Mesothelial cell of epicardium (in vitro differentiated cells): ENCODE data around the gene DOCK6. TPM values are rescaled to one million over a fixed set of nuclear protein-coding genes. Genes with fewer than 3 reads are reported as not detected.

Experiments used
- DNase-seq, 2 experiments: peaks; one replicate each; pipeline ENCODE4 v3.0.0; 2021; ENCODE audit warnings: low spot score in 2 of 2; ENCODE audit not compliant: unreplicated experiment in 2 of 2
- H3K27ac Mint-ChIP-seq: 2 replicates; pipeline ENCODE4 v1.8.0; 2021; ENCODE audit warnings: mixed read lengths
- H3K27me3 Mint-ChIP-seq: 2 replicates; pipeline ENCODE4 v1.8.0; 2021; ENCODE audit warnings: low read depth, mixed read lengths
- H3K36me3 Mint-ChIP-seq: 2 replicates; pipeline ENCODE4 v1.8.0; 2021; ENCODE audit warnings: mixed read lengths
- H3K4me1 Mint-ChIP-seq: 2 replicates; pipeline ENCODE4 v1.8.0; 2021; ENCODE audit warnings: mixed read lengths
- H3K4me3 Mint-ChIP-seq: 2 replicates; pipeline ENCODE4 v1.8.0; 2021; ENCODE audit warnings: mild to moderate bottlenecking, moderate library complexity, mixed read lengths
- H3K9me3 Mint-ChIP-seq: 2 replicates; pipeline ENCODE4 v1.8.0; 2021; ENCODE audit warnings: mixed read lengths
- total RNA-seq: library from RNA; stranded (reverse); gene quantifications from 3 replicates; pipeline ENCODE4 v1.2.1, GENCODE V29; 2021
- TF ChIP-seq, protein P1 (sequence below): fragments of 200-600 bp; sonication (generic); IDR thresholded peaks from one replicate; pipeline ENCODE4 v1.5.0; 2021; ENCODE audit warnings: antibody characterized with exemption; ENCODE audit not compliant: unreplicated experiment

DOCK6 gene
- total RNA-seq, 1 donor from 2014 or later = 66.4 TPM

DNA sequence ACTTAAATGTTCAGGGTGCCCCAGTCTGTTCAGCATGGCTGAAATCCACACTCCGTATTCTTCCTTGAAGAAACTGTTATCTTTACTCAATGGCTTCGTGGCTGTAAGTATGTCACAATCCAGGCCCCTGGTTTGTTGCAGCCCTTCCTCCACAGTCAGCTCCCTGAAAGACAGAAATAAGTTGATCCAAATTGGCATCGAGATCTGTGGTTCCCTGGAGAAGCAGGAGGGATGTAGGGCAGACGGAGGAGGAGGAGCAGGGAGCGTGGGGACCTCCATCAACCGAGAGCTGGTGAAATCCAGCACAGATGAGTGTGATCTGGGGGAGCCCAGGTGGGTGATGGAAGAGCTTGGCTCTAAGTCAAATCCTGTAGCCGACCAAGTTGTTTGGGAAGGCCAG lies 33.9 kb upstream of the DOCK6 start:
- no peak for DNase-seq
- H3K27ac Mint-ChIP-seq = peak overlapping the region; percentile 13
- H3K9me3 Mint-ChIP-seq = peaks cover 4% of the 10 kb centered on the region
- peaks cover 10% of the 10 kb centered on the region for H3K27me3 Mint-ChIP-seq
- TF ChIP-seq, protein P1, sequence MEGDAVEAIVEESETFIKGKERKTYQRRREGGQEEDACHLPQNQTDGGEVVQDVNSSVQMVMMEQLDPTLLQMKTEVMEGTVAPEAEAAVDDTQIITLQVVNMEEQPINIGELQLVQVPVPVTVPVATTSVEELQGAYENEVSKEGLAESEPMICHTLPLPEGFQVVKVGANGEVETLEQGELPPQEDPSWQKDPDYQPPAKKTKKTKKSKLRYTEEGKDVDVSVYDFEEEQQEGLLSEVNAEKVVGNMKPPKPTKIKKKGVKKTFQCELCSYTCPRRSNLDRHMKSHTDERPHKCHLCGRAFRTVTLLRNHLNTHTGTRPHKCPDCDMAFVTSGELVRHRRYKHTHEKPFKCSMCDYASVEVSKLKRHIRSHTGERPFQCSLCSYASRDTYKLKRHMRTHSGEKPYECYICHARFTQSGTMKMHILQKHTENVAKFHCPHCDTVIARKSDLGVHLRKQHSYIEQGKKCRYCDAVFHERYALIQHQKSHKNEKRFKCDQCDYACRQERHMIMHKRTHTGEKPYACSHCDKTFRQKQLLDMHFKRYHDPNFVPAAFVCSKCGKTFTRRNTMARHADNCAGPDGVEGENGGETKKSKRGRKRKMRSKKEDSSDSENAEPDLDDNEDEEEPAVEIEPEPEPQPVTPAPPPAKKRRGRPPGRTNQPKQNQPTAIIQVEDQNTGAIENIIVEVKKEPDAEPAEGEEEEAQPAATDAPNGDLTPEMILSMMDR = no peak
- no peak overlapping the region for H3K4me3 Mint-ChIP-seq
- H3K36me3 Mint-ChIP-seq = no peaks in the 10 kb centered on the region
- peaks cover 9% of the 10 kb centered on the region for H3K4me1 Mint-ChIP-seq

DNA sequence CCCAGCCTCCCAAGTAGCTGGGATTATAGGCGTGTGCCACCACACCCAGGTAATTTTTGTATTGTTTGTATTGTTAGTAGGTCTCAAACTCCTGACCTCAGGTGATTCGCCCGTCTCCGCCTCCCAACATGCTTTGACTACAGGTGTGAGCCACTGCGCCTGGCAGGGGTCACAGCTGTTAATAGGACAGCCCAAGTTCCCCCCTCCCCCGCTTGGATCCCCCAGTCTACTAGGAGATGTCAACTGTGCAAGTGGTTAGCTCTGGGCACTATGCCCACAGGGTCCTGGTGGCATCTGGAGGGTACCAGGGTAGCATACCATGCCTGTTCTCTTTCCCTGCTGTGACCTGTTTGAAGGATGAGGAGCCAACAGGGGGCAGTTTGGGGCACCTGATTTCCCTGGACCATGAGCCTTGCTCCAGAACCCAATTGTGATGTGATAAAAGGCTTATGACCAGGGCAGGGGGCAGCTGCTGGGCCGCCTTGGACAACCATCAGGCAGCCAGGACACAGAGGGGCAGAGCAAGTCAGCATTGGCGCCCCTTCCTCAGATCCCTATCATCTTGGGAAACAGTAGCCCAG lies 33.4 kb upstream of the DOCK6 start, which contains the start of gene TSPAN16:
Gene TSPAN16 (plus strand): TSS at position 496 of the 581 bp plus-strand sequence. CDS start 138 bp downstream, outside the sequence.
- H3K9me3 Mint-ChIP-seq = peaks cover 4% of the 10 kb centered on the region
- TF ChIP-seq, protein P1 = no peak
- H3K4me1 Mint-ChIP-seq = peaks cover 9% of the 10 kb centered on the region
- no peaks in the 10 kb centered on the region for H3K36me3 Mint-ChIP-seq
- H3K27me3 Mint-ChIP-seq = peaks cover 10% of the 10 kb centered on the region
- DNase-seq = no peak
- H3K4me3 Mint-ChIP-seq = no peak within 1 kb of the TSS
- peak within 1 kb of the TSS; percentile 13 for H3K27ac Mint-ChIP-seq

- peaks cover 9% of the 10 kb centered on the region for H3K4me1 Mint-ChIP-seq
- H3K36me3 Mint-ChIP-seq = no peaks in the 10 kb centered on the region
- peaks cover 4% of the 10 kb centered on the region for H3K27me3 Mint-ChIP-seq
- no peak overlapping the region for H3K27ac Mint-ChIP-seq
- no peak for DNase-seq
- H3K9me3 Mint-ChIP-seq = peaks cover under 1% of the 10 kb centered on the region
- TF ChIP-seq, protein P1 = no peak
- no peak overlapping the region for H3K4me3 Mint-ChIP-seq
Observed at GRCh38 chr19:11295180-11295579, 32.9 kb upstream of the DOCK6 start.

DNA sequence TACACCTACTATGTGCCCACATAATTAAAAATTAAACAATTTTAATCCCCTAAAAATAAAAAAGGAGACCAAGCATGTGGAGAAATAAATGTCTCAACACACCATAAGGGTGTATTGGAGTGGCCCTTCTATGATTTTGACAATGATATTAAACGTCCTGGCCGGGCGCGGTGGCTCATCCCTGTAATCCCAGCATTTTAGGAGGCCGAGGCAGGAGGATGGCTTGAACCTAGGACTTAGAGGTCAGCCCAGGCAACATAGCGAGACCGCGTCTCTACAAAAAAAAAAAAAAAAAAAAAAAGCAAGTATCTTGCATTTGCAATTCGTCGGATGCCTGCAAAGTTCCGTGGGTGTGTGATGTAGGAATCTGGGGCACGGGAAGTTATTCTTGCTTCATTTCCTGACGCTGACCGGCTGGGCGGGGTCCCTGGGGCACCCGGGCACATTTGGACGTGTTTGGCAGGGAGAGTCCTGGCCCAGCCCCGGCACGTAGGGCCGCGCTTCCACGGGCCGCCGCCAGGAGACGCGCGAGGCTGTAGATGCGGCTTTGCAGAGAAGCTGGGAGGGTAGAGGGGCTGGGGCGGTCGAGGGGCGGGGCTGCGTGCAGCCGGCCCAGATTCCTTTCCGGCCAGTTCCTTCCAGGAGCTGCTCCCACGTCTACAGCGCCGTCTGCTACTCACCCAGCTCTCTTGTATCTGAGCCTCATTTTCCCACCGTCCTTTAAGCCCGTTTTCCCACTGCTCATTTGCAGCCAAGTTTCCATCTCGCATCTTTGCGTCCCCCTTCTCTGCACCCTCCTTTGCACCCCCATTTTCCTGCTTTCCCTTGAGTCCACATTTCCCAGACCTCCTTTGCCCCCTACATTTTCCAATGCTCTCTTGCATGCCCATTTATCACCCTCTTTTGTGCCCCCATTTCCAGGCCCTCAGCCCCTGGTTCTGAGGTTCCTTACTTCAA lies 31.4 kb upstream of the DOCK6 start:
- Mint-ChIP-seq H3K4me3 (peak overlapping the region; percentile 51), H3K4me1 (peaks cover 9% of the 10 kb centered on the region)
- TF ChIP-seq, protein P1 = peak; percentile 94

DNA sequence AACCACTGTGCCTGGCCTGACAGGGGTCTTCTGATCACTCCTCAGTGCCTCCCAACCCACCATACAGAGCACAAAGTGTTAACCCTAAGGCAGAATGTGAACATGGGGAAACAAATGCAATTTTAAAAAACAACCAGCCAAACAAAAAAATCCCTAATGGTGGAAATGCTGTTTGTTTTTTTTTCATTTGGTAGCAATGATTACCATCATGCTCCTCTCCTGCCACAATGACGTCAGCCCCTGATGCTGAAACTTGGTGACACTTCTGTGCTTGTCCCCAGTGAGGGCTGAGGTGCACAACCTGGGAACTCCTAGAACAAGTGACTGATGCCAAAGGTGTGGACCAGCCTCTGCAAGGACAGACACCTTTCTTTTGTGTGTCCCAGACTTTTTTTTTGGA lies 29.7 kb upstream of the DOCK6 start:
- Mint-ChIP-seq H3K4me3 (no peak overlapping the region), H3K9me3 (no peaks in the 10 kb centered on the region), H3K27ac (no peak overlapping the region), H3K4me1 (peaks cover 9% of the 10 kb centered on the region), H3K27me3 (peaks cover 1% of the 10 kb centered on the region), H3K36me3 (no peaks in the 10 kb centered on the region)
- no peak for DNase-seq
- TF ChIP-seq, protein P1 = no peak

More for the DNA sequence above, 31.4 kb upstream of the DOCK6 start:
- no peaks in the 10 kb centered on the region for H3K36me3 Mint-ChIP-seq
- H3K27me3 Mint-ChIP-seq = peaks cover 1% of the 10 kb centered on the region
- DNase-seq = peak; percentile 87 to 96
- H3K9me3 Mint-ChIP-seq = no peaks in the 10 kb centered on the region
- H3K27ac Mint-ChIP-seq = peak overlapping the region; percentile 90
